ENCODE data around the gene NCOA1. TPM values are rescaled to one million over a fixed set of nuclear protein-coding genes. Genes with fewer than 3 reads are reported as not detected.

The NCOA1 gene
- total RNA-seq, 2 experiments from 2014 or later: 35.5 to 40.6 TPM

DNA sequence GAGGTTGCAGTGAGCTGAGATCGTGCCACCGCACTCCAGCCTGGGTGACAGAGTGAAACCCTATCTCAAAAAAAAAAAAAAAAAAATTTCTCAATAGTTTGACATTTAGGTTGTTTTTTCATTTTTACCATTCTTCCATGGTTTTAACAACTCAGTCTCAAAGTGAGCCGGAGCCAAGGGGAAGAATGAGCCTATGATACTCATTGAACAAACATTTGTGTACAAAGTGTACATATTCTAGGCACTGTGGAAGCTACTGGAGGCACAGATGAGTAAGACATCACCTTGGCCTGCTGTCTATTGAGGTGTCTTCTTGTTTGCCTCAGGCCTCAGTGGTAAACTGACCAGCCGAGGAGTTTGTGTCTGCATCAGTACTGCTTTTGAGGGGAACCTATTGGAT is 324.1 kb downstream of the NCOA1 start:
- TF ChIP-seq, protein P1, sequence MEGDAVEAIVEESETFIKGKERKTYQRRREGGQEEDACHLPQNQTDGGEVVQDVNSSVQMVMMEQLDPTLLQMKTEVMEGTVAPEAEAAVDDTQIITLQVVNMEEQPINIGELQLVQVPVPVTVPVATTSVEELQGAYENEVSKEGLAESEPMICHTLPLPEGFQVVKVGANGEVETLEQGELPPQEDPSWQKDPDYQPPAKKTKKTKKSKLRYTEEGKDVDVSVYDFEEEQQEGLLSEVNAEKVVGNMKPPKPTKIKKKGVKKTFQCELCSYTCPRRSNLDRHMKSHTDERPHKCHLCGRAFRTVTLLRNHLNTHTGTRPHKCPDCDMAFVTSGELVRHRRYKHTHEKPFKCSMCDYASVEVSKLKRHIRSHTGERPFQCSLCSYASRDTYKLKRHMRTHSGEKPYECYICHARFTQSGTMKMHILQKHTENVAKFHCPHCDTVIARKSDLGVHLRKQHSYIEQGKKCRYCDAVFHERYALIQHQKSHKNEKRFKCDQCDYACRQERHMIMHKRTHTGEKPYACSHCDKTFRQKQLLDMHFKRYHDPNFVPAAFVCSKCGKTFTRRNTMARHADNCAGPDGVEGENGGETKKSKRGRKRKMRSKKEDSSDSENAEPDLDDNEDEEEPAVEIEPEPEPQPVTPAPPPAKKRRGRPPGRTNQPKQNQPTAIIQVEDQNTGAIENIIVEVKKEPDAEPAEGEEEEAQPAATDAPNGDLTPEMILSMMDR (IDR thresholded peaks at IDR 0.05): no peak
- H3K36me3 Mint-ChIP-seq (ENCODE audit: low read depth): peaks cover 46% of the 10 kb centered on the region
- CTCF ChIA-PET: interaction anchor here (0.7 kb wide), 1 partner anchor 238 kb away, joined by 3 read pairs; no protein-coding TSS in a partner anchor
- Histone ChIP-seq H3K4me3 (ENCODE audit: low read length) (no peak overlapping the region), H3K9me3 (ENCODE audit: control insufficient read depth in 1 of 2, insufficient read depth in 1 of 2, low read length in 2 of 2) (no peaks in the 10 kb centered on the region), H3K36me3 (ENCODE audit: insufficient read depth, low read length) (peaks cover 31% of the 10 kb centered on the region), H3K27ac (ENCODE audit: low read depth in 1 of 2, low read length in 2 of 2) (no peak overlapping the region), H3K27me3 (ENCODE audit: control insufficient read depth in 1 of 2, insufficient read depth in 2 of 2, low read length in 2 of 2) (no peaks in the 10 kb centered on the region), H3K4me1 (ENCODE audit: insufficient read depth, low read length) (no peaks in the 10 kb centered on the region)
- H3K4me3 Mint-ChIP-seq: no peak overlapping the region
- DNase-seq: no peak
- no peak for ATAC-seq (ENCODE audit: poor library complexity)
- H3K9me3 Mint-ChIP-seq: no peaks in the 10 kb centered on the region
- no peaks in the 10 kb centered on the region for H3K27me3 Mint-ChIP-seq
- H3K27ac Mint-ChIP-seq: no peak overlapping the region
- H3K4me1 Mint-ChIP-seq (ENCODE audit: low read depth): no peaks in the 10 kb centered on the region
- intact Hi-C loops (cut with DNase I, micrococcal nuclease): loop anchor here in 1 of 2 experiments (5.0 kb wide), 1 partner anchor 58 kb away; no protein-coding TSS in a partner anchor
- POLR2A ChIA-PET: interaction anchor here (1.3 kb wide), 1 partner anchor 12 kb away, joined by 3 read pairs; no protein-coding TSS in a partner anchor

DNA sequence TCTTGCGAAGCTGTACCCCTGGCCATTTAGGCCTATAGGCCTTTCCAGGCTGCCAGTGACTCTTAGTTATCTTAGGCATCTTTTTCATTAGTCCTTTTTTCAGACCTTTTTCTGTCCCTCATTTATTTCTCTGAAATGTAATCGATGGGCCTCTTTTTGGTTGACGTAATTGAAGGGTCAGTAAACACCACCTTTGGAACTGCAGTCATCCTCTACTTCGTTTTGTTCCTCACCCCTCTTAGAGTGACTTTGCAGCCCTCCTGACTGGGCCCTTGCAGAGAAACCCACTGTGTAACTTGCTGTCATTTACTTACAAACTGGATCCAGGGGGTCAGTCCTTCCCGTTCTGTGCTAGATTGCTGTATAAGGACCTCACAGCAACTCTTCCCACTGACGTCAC is 325.4 kb downstream of the NCOA1 start:
- ChIA-PET CTCF (interaction anchor here (0.6 kb wide), 1 partner anchor 372 kb away, joined by 4 read pairs; no protein-coding TSS in a partner anchor), POLR2A (no interaction called here)
- H3K4me1 ChIP-seq (ENCODE audit: insufficient read depth, low read length): no peaks in the 10 kb centered on the region
- no peaks in the 10 kb centered on the region for H3K4me1 Mint-ChIP-seq (ENCODE audit: low read depth)
- H3K4me3 Mint-ChIP-seq: no peak overlapping the region
- H3K9me3 ChIP-seq (ENCODE audit: control insufficient read depth in 1 of 2, insufficient read depth in 1 of 2, low read length in 2 of 2): no peaks in the 10 kb centered on the region
- H3K36me3 ChIP-seq (ENCODE audit: insufficient read depth, low read length): peaks cover 40% of the 10 kb centered on the region
- no peaks in the 10 kb centered on the region for H3K27me3 ChIP-seq (ENCODE audit: control insufficient read depth in 1 of 2, insufficient read depth in 2 of 2, low read length in 2 of 2)
- no peak overlapping the region for H3K27ac ChIP-seq (ENCODE audit: low read depth in 1 of 2, low read length in 2 of 2)
- DNase-seq (no peak), ATAC-seq (ENCODE audit: poor library complexity) (no peak)
- H3K27ac Mint-ChIP-seq: no peak overlapping the region
- no peak overlapping the region for H3K4me3 ChIP-seq (ENCODE audit: low read length)
- H3K36me3 Mint-ChIP-seq (ENCODE audit: low read depth): peaks cover 56% of the 10 kb centered on the region
- TF ChIP-seq, protein P1 (IDR thresholded peaks at IDR 0.05): no peak
- no peaks in the 10 kb centered on the region for H3K9me3 Mint-ChIP-seq
- H3K27me3 Mint-ChIP-seq: no peaks in the 10 kb centered on the region
- intact Hi-C loops (cut with DNase I, micrococcal nuclease): loop anchor here in 1 of 2 experiments (5.0 kb wide), 1 partner anchor 59 kb away; no protein-coding TSS in a partner anchor

DNA sequence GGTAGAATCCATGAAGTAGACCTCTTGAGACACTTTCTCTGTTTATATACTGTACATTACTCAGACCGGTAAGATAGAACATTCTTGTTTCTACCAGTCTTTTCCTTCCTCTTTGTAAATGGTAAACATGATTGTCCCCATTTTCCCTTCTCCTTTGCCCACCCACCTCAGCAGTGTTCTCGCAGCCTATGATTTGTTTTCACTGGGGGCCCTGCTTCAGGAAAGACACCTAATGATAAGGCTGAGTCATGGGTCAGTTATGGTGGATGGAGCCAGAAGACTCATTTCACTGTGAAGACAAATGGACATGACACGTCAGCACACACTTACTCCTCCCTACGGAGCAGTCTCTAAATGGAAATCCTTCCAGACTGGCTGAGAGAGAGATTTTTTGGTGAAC is 325.8 kb downstream of the NCOA1 start:
- Mint-ChIP-seq H3K36me3 (ENCODE audit: low read depth) (peaks cover 61% of the 10 kb centered on the region), H3K4me3 (no peak overlapping the region), H3K27ac (no peak overlapping the region), H3K4me1 (ENCODE audit: low read depth) (no peaks in the 10 kb centered on the region), H3K27me3 (no peaks in the 10 kb centered on the region), H3K9me3 (no peaks in the 10 kb centered on the region)
- Histone ChIP-seq H3K27me3 (ENCODE audit: control insufficient read depth in 1 of 2, insufficient read depth in 2 of 2, low read length in 2 of 2) (no peaks in the 10 kb centered on the region), H3K4me1 (ENCODE audit: insufficient read depth, low read length) (no peaks in the 10 kb centered on the region), H3K4me3 (ENCODE audit: low read length) (no peak overlapping the region), H3K9me3 (ENCODE audit: control insufficient read depth in 1 of 2, insufficient read depth in 1 of 2, low read length in 2 of 2) (no peaks in the 10 kb centered on the region), H3K36me3 (ENCODE audit: insufficient read depth, low read length) (peaks cover 41% of the 10 kb centered on the region), H3K27ac (ENCODE audit: low read depth in 1 of 2, low read length in 2 of 2) (no peak overlapping the region)
- TF ChIP-seq, protein P1 (IDR thresholded peaks at IDR 0.05): no peak
- DNase-seq (no peak), ATAC-seq (ENCODE audit: poor library complexity) (no peak)
- POLR2A ChIA-PET: no interaction called here
- intact Hi-C loops (cut with DNase I, micrococcal nuclease): loop anchor here in 1 of 2 experiments (5.0 kb wide), 1 partner anchor 60 kb away; no protein-coding TSS in a partner anchor
- CTCF ChIA-PET: no interaction called here

Measured in CD4-positive, alpha-beta T cell (primary cell).